IMR-90 (cell line): ENCODE measurements around the gene ANXA4. TPM values are rescaled to one million over a fixed set of nuclear protein-coding genes. Genes with fewer than 3 reads are reported as not detected.

Experiments
- ATAC-seq: fragments of 200-7000 bp; cut with Tn5 transposase; 2 replicates; pipeline ENCODE4 v1.9.1; 2020; ENCODE audit warnings: low read depth, mild to moderate bottlenecking, moderate library complexity
- BruUV-seq: library from RNA; stranded (reverse); fragments of 400-500 nt; replicated peaks from 2 replicates; lab custom pipeline; 2021; lab: Mats Ljungman, UMichigan
- CTCF ChIA-PET: fragments of 300-600 bp; formaldehyde crosslinking; extraction: SDS; loops from one replicate; lab custom pipeline; 2021; ENCODE audit warnings: antibody characterized with exemption; lab: Yijun Ruan, JAX
- POLR2A ChIA-PET: fragments of 300-600 bp; sonication (Branson Sonifier 250); formaldehyde crosslinking; loops from one replicate; lab custom pipeline; 2022; ENCODE audit warnings: antibody characterized with exemption; ENCODE audit not compliant: unreplicated experiment; lab: Charles Lee
- DNase-seq: peaks from one replicate; pipeline ENCODE4 v3.0.0; 2013
- H2AFZ ChIP-seq: replicated peaks from 2 replicates; pipeline ENCODE3; 2013; ENCODE audit warnings: low read length, mild to moderate bottlenecking; ENCODE audit not compliant: poor library complexity
- H2AK5ac ChIP-seq: 2 replicates; pipeline ENCODE4 v1.6.1; 2013; ENCODE audit warnings: low read depth, low read length, inconsistent platforms
- H2AK9ac ChIP-seq: replicated peaks from 2 replicates; pipeline ENCODE3; 2013; ENCODE audit warnings: mild to moderate bottlenecking, low read depth, low read length, moderate library complexity; ENCODE audit not compliant: poor library complexity
- H2BK120ac ChIP-seq: 2 replicates; pipeline ENCODE4 v1.6.1; 2013; ENCODE audit warnings: low read depth, low read length, inconsistent platforms
- H2BK15ac ChIP-seq: 3 replicates; pipeline ENCODE4 v1.6.1; 2013; ENCODE audit warnings: low read depth, low read length, inconsistent platforms
- H2BK20ac ChIP-seq: 2 replicates; pipeline ENCODE4 v1.6.1; 2013; ENCODE audit warnings: low read depth, mild to moderate bottlenecking, inconsistent platforms, low read length, moderate library complexity
- H2BK5ac ChIP-seq: 2 replicates; pipeline ENCODE4 v1.6.1; 2013; ENCODE audit warnings: mild to moderate bottlenecking, low read depth, low read length, inconsistent platforms; ENCODE audit not compliant: poor library complexity, severe bottlenecking
- H3K14ac ChIP-seq: replicated peaks from 2 replicates; pipeline ENCODE4 v1.6.1; 2013; ENCODE audit warnings: low read depth, low read length, inconsistent platforms
- H3K18ac ChIP-seq: 2 replicates; pipeline ENCODE4 v1.6.1; 2013; ENCODE audit warnings: low read depth, low read length, control low read depth
- H3K23ac ChIP-seq: 2 replicates; pipeline ENCODE4 v1.6.1; 2013; ENCODE audit warnings: low read depth, low read length, inconsistent platforms
- H3K27ac ChIP-seq: 2 replicates; pipeline ENCODE4 v1.5.1; 2013; ENCODE audit warnings: mild to moderate bottlenecking, control low read depth, low read length; ENCODE audit not compliant: insufficient read depth
- H3K27me3 ChIP-seq: 2 replicates; pipeline ENCODE4 v1.6.1; 2013; ENCODE audit warnings: low read length; ENCODE audit not compliant: control insufficient read depth, insufficient read depth
- H3K36me3 ChIP-seq: 2 replicates; pipeline ENCODE4 v1.6.1; 2013; ENCODE audit warnings: low read length, mixed read lengths; ENCODE audit not compliant: control insufficient read depth, insufficient read depth
- H3K4ac ChIP-seq: 2 replicates; pipeline ENCODE4 v1.6.1; 2013; ENCODE audit warnings: low read depth, low read length, inconsistent platforms
- H3K4me1 ChIP-seq: 2 replicates; pipeline ENCODE4 v1.6.1; 2013; ENCODE audit warnings: low read length, mixed read lengths; ENCODE audit not compliant: control insufficient read depth, insufficient read depth
- H3K4me2 ChIP-seq: 2 replicates; pipeline ENCODE4 v1.6.1; 2013; ENCODE audit warnings: low read depth, mild to moderate bottlenecking, control low read depth, low read length, moderate library complexity
- H3K4me3 ChIP-seq: 2 replicates; pipeline ENCODE4 v1.5.1; 2013; ENCODE audit warnings: low read depth, mild to moderate bottlenecking, control low read depth, low read length, moderate library complexity; ENCODE audit not compliant: insufficient read depth
- H3K56ac ChIP-seq: 2 replicates; pipeline ENCODE4 v1.6.1; 2013; ENCODE audit warnings: low read length, inconsistent platforms; ENCODE audit not compliant: insufficient read depth; ENCODE audit errors: extremely low read depth
- H3K79me1 ChIP-seq, 2 experiments: 2 replicates each; pipeline ENCODE4 v1.6.1; 2013; ENCODE audit warnings: low read length in 2 of 2, inconsistent platforms in 1 of 2, low read depth in 1 of 2
- H3K9ac ChIP-seq: 2 replicates; pipeline ENCODE4 v1.6.1; 2013; ENCODE audit warnings: low read depth, low read length, control low read depth
- H3K9me1 ChIP-seq: 2 replicates; pipeline ENCODE4 v1.6.1; 2013; ENCODE audit warnings: low read length, inconsistent platforms; ENCODE audit not compliant: insufficient read depth
- H3K9me3 ChIP-seq: 2 replicates; pipeline ENCODE4 v1.6.1; 2013; ENCODE audit warnings: low read length; ENCODE audit not compliant: control insufficient read depth, insufficient read depth
- H4K20me1 ChIP-seq: 2 replicates; pipeline ENCODE4 v1.6.1; 2013; ENCODE audit warnings: low read length, inconsistent platforms; ENCODE audit not compliant: insufficient read depth
- H4K5ac ChIP-seq: 2 replicates; pipeline ENCODE4 v1.6.1; 2013; ENCODE audit warnings: mild to moderate bottlenecking, low read depth, low read length, control low read depth
- H4K8ac ChIP-seq, 2 experiments: 2 replicates each; pipeline ENCODE4 v1.6.1; 2013; ENCODE audit warnings: low read depth in 2 of 2, low read length in 2 of 2, control low read depth in 1 of 2, inconsistent platforms in 1 of 2
- H4K91ac ChIP-seq: 2 replicates; pipeline ENCODE4 v1.6.1; 2013; ENCODE audit warnings: low read depth, low read length, inconsistent platforms; ENCODE audit not compliant: insufficient read depth
- MXI1 ChIP-seq: IDR thresholded peaks from 2 replicates; pipeline ENCODE4 v1.6.1; 2012; ENCODE audit warnings: low read depth, mild to moderate bottlenecking, low read length, moderate library complexity, borderline replicate concordance
- RAD21 ChIP-seq: IDR thresholded peaks from 2 replicates; pipeline ENCODE4 v1.6.1; 2012; ENCODE audit warnings: low read length, improper control_type of control experiment
- SMC3 ChIP-seq: fragments of 150-350 bp; IDR thresholded peaks from 2 replicates; pipeline ENCODE4 v1.6.1; 2016; ENCODE audit warnings: low read depth, mild to moderate bottlenecking, antibody characterized with exemption, low read length, moderate library complexity
- WGBS, 2 experiments: methylation state at CpG; one replicate each; pipeline versions ENCODE4 v1.1.5 to v1.1.7; 2013; ENCODE audit warnings: missing lambda C conversion rate in 2 of 2; ENCODE audit not compliant: insufficient read length in 1 of 2; ENCODE audit errors: extremely low coverage in 2 of 2; 5-methylcytosine and 5-hydroxymethylcytosine counted together
- dilution Hi-C: fragments of 300-500 bp; cut with HindIII; formaldehyde crosslinking; loops from one replicate; pipeline ENCODE4 v1.14.3; 2018; ENCODE audit warnings: low sequenced_read_pairs; ENCODE audit not compliant: unreplicated experiment
- in situ Hi-C: fragments of 300-500 bp; cut with MboI; formaldehyde crosslinking; loops from 3 replicates; pipeline ENCODE4 v1.14.3; 2019; ENCODE audit warnings: low sequenced_read_pairs, inconsistent platforms, mixed read lengths
- intact Hi-C: fragments of 100-400 bp; cut with micrococcal nuclease; formaldehyde crosslinking; loops from 2 replicates; pipeline ENCODE4 v1.10.0; 2022
- polyA plus RNA-seq, 3 experiments: library from polyadenylated mRNA; depleted of rRNA; stranded (reverse); fragments of >200 nt; gene quantifications; 2 replicates each; pipeline ENCODE4 v1.2.3, GENCODE V29; 2012; ENCODE audit warnings: low replicate concordance in 1 of 3
- total RNA-seq: library from RNA; depleted of rRNA; stranded (reverse); fragments of >200 nt; gene quantifications from 2 replicates; pipeline ENCODE4 v1.2.3, GENCODE V29; 2012

The ANXA4 gene
- total and polyA plus RNA-seq, 2 of the 4 experiments (the other 2 are of a cell fraction): 22.2 to 72.0 TPM

DNA sequence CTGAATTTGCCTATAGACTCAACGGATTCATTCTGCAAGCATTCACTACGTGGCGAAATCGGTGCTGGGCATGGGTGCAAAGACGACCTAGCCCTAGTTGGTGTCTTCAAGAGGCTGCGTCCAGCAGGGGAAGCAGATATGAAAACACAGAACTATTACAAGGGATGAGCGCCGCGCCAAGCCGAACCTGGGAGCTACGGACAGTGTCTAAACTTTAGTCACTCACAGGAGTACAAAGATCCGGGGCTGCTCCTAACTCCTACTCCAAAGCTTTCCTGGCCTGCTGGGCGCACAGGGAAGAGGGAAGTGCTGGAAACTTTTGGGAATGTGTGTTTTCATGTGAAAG is 732 bp upstream of the ANXA4 start (continued):
- no peak; the same call in 1 of the 2 replicates for TF ChIP-seq SMC3

DNA sequence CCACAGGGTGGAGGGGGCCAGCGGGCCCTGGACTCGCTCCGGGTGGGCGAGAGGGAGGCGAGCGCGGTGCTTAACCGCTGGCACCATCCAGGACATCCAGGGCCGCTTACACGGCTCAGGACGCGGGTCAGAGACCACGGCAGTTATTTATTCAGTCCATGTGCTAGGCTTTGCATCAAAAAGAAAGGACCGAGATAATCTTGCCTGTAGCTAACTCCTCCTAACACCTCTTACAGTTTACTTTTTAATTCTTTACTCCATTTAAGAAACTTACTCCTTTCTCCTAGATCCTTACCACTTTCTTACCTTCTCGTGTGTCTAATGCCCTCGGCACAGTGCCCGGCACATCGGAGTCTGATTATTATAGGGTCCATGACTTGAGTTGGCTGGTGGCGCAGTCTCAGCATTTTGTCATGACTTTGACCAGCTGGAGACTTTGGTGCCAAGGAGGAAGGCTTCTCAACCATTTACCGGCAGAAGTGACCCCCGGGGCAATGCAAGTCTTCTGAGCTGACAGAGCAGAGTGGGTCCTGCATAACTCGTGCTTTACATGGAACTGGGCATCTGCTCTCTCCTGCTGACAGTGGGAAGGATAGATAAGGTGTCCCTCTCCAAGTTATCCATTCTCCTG is 503 bp downstream of the ANXA4 start:
- Histone ChIP-seq H3K27me3 (no peaks in the 10 kb centered on the region), H3K4ac (peak overlapping the region; percentile 62), H3K79me1 (peaks cover 27 to 44% of the 10 kb centered on the region in 2 experiments), H4K20me1 (peaks cover 4% of the 10 kb centered on the region; the same call in 1 of the 2 replicates), H2BK20ac (no peak overlapping the region), H2BK5ac (peak overlapping the region; percentile 31), H3K56ac (0 out of 2 replicates have a peak overlapping the region, but pooled peaks have one; percentile 9), H3K4me1 (peaks cover 2% of the 10 kb centered on the region), H2AK5ac (peak overlapping the region; percentile 75; the same call in 1 of the 2 replicates), H4K5ac (peak overlapping the region; percentile 44; the same call in 1 of the 2 replicates), H3K4me2 (peak overlapping the region; percentile 91), H3K14ac (peak overlapping the region; percentile 92), H3K9me3 (no peaks in the 10 kb centered on the region), H4K91ac (peak overlapping the region; percentile 53), H4K8ac (peak overlapping the region; percentile 47 to 65; a peak in 3 of 4 replicates), H3K36me3 (no peaks in the 10 kb centered on the region), H2BK15ac (no peak overlapping the region), H3K9ac (peak overlapping the region; percentile 88), H2AFZ (peak overlapping the region; percentile 94), H3K18ac (peak overlapping the region; percentile 54), H2BK120ac (0 out of 2 replicates have a peak overlapping the region, but pooled peaks have one; percentile 16), H3K4me3 (peak overlapping the region; percentile 89), H3K9me1 (peaks cover 8% of the 10 kb centered on the region; the same call in 1 of the 2 replicates), H3K23ac (peak overlapping the region; percentile 90), H2AK9ac (peak overlapping the region; percentile 94), H3K27ac (peak overlapping the region; percentile 79)
- 0% methylated on average over 6 of the region's 22 CpGs; no CpG with 5 or more reads in 1 of the 2 experiments for WGBS, 2 experiments
- ChIA-PET CTCF (interaction anchor here (1.0 to 3.0 kb wide), 3 partner anchors 13 to 74 kb away, joined by 3 to 14 read pairs (median 5); no protein-coding TSS in a partner anchor), POLR2A (no interaction called here)
- intact Hi-C loops (loop anchor here (5.0 kb wide), 2 partner anchors 55 to 75 kb away; no protein-coding TSS in a partner anchor), dilution Hi-C loops (no loop called here), in situ Hi-C loops (loop anchor here (25.0 kb wide), 1 partner anchor 320 kb away; no protein-coding TSS in a partner anchor)
- no peak for TF ChIP-seq RAD21
- peak; percentile 52; the same call in 1 of the 2 replicates for TF ChIP-seq MXI1
- no TSS peak for BruUV-seq
- ATAC-seq: peak; percentile 54
- peak; percentile 11 for DNase-seq
